ENCODE results near the gene C1QL2. TPM values are rescaled to one million over a fixed set of nuclear protein-coding genes. Genes with fewer than 3 reads are reported as not detected.

Gene C1QL2
- not detected in 2 replicates for total RNA-seq (2014; rRNA removed; shearing (Covaris generic))
- polyA plus RNA-seq (2014; cell fraction: nucleus; rRNA removed) = not detected in 2 replicates

- DNase-seq (ENCODE audit: extremely low read depth, low read depth) = no peak
Observed at GRCh38 chr2:119158563-119159347, at the start of gene C1QL2. TSS of gene C1QL2 (minus strand) at chr2:119158751. CDS start at chr2:119158269, 482 bp downstream.

GRCh38 chr2:119207447-119207846 is 48.9 kb upstream of the C1QL2 start:
- no peak for DNase-seq (ENCODE audit: extremely low read depth, low read depth)

- DNase-seq (ENCODE audit: extremely low read depth, low read depth) = no peak
Observed at GRCh38 chr2:119206201-119206600, 47.6 kb upstream of the C1QL2 start.

- no peak for DNase-seq (ENCODE audit: extremely low read depth, low read depth)
Observed at GRCh38 chr2:119205001-119205706, 46.6 kb upstream of the C1QL2 start.

- DNase-seq (ENCODE audit: extremely low read depth, low read depth) = no peak
Observed at GRCh38 chr2:119204525-119204924, 46.0 kb upstream of the C1QL2 start.

GRCh38 chr2:119202610-119203310 is 44.2 kb upstream of the C1QL2 start:
- DNase-seq (ENCODE audit: extremely low read depth, low read depth) = no peak

GRCh38 chr2:119201815-119202214 is 43.3 kb upstream of the C1QL2 start:
- DNase-seq (ENCODE audit: extremely low read depth, low read depth) = no peak

GRCh38 chr2:119198240-119198840 is 39.8 kb upstream of the C1QL2 start:
- DNase-seq (ENCODE audit: extremely low read depth, low read depth) = no peak

- no peak for DNase-seq (ENCODE audit: extremely low read depth, low read depth)
Observed at GRCh38 chr2:119197529-119198239, 39.1 kb upstream of the C1QL2 start.

GRCh38 chr2:119197126-119197405 is 38.5 kb upstream of the C1QL2 start:
- no peak for DNase-seq (ENCODE audit: extremely low read depth, low read depth)

- no peak for DNase-seq (ENCODE audit: extremely low read depth, low read depth)
Observed at GRCh38 chr2:119196301-119197125, 38.0 kb upstream of the C1QL2 start.

GRCh38 chr2:119195887-119196286 is 37.3 kb upstream of the C1QL2 start:
- DNase-seq (ENCODE audit: extremely low read depth, low read depth) = no peak

- no peak for DNase-seq (ENCODE audit: extremely low read depth, low read depth)
Observed at GRCh38 chr2:119195001-119195400, 36.5 kb upstream of the C1QL2 start.

- no peak for DNase-seq (ENCODE audit: extremely low read depth, low read depth)
Observed at GRCh38 chr2:119192893-119193292, 34.3 kb upstream of the C1QL2 start.

- no peak for DNase-seq (ENCODE audit: extremely low read depth, low read depth)
Observed at GRCh38 chr2:119190321-119191111, 32.0 kb upstream of the C1QL2 start.

- DNase-seq (ENCODE audit: extremely low read depth, low read depth) = no peak
Observed at GRCh38 chr2:119184512-119184911, 26.0 kb upstream of the C1QL2 start.

- DNase-seq (ENCODE audit: extremely low read depth, low read depth) = no peak
Observed at GRCh38 chr2:119181791-119182445, 23.4 kb upstream of the C1QL2 start.

- no peak for DNase-seq (ENCODE audit: extremely low read depth, low read depth)
Observed at GRCh38 chr2:119181391-119181790, 22.8 kb upstream of the C1QL2 start.

Measured in NCI-H460 (cell line).